Measurements from ENCODE around the gene TRAPPC3. TPM values are rescaled to one million over a fixed set of nuclear protein-coding genes. Genes with fewer than 3 reads are reported as not detected.

The TRAPPC3 gene
- total RNA-seq, 1 donor from 2014 or later = 52.1 TPM

GRCh38 chr1:36115931-36116330, 33.4 kb downstream of the TRAPPC3 start:
- no peaks in the 10 kb centered on the region for H3K9me3 ChIP-seq
- no peaks in the 10 kb centered on the region for H3K27me3 ChIP-seq
- peak overlapping the region; percentile 68 for H3K27ac ChIP-seq
- intact Hi-C loops (cut with DNase I) = no loop called here
- no peak for TF ChIP-seq POLR2AphosphoS5 (IDR thresholded peaks at IDR 0.05; ENCODE audit: insufficient read depth in 1 of 2, low read depth in 1 of 2)
- no peak for DNase-seq (ENCODE audit: extremely low spot score in 2 of 2)
- peaks cover 17% of the 10 kb centered on the region for H3K4me1 ChIP-seq
- no peak overlapping the region for H3K4me3 ChIP-seq
- H3K36me3 ChIP-seq = no peaks in the 10 kb centered on the region

DNA sequence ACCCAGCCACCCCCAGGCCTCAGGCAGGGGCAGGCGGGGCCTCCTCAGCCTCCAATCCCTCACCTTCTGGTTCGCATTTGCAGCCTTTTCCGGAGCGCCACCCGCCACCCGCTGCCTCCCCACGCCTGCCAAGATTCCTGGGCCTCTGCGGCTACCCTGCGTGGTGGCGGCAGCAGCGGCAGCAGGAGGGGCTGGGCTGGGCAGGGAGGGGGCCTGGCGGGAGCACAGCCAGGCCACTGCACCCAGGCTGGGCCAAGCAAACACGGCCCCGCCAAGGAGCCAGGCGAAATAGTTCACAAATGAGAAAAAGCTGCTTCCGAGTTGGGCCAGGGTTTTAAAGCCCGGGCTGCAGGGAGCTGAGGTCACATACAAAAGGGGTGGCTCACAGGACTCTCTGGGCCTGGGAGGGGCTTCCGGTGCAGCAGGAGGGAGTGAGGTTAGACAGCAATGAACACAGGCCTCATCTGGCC, 34.1 kb downstream of the TRAPPC3 start:
- H3K4me1 ChIP-seq = peaks cover 17% of the 10 kb centered on the region
- peak overlapping the region; percentile 68 for H3K27ac ChIP-seq
- no peaks in the 10 kb centered on the region for H3K9me3 ChIP-seq
- intact Hi-C loops (cut with DNase I) = no loop called here
- no peaks in the 10 kb centered on the region for H3K27me3 ChIP-seq
- no peak for TF ChIP-seq CTCF (IDR thresholded peaks at IDR 0.05)
- TF ChIP-seq POLR2AphosphoS5 (IDR thresholded peaks at IDR 0.05; ENCODE audit: insufficient read depth in 1 of 2, low read depth in 1 of 2) = peak in 1 of 2 donors; percentile 48
- TF ChIP-seq POLR2A (IDR thresholded peaks at IDR 0.05) = no peak
- no peaks in the 10 kb centered on the region for H3K36me3 ChIP-seq
- DNase-seq (ENCODE audit: extremely low spot score in 2 of 2) = no peak
- no peak overlapping the region for H3K4me3 ChIP-seq

DNA sequence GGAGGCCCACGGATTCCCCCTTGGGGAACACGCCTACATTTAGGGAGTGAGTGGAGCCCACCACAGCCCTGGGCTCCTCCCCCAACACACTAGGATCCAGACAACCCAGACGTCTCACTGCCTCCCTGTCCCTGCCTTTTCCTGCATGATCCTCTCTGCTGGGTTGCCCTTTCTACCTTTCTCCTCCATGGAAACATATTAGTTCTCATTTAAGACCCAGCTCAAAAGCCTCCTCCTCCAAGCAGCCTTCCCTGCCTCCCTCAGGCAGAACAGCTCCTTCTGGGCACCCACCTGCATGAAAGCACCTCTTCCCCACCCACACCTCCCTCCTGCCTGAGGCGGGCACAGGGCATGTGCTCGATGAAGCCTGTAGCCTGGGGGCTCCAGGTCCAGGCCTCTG, 34.9 kb downstream of the TRAPPC3 start:
- Histone ChIP-seq H3K27me3 (no peaks in the 10 kb centered on the region), H3K4me3 (no peak overlapping the region), H3K4me1 (peaks cover 19% of the 10 kb centered on the region), H3K9me3 (no peaks in the 10 kb centered on the region), H3K36me3 (no peaks in the 10 kb centered on the region), H3K27ac (peak overlapping the region; percentile 68)
- TF ChIP-seq POLR2A (IDR thresholded peaks at IDR 0.05) (no peak), POLR2AphosphoS5 (IDR thresholded peaks at IDR 0.05; ENCODE audit: insufficient read depth in 1 of 2, low read depth in 1 of 2) (no peak), CTCF (IDR thresholded peaks at IDR 0.05) (no peak)
- no peak for DNase-seq (ENCODE audit: extremely low spot score in 2 of 2)
- intact Hi-C loops (cut with DNase I) = no loop called here

DNA sequence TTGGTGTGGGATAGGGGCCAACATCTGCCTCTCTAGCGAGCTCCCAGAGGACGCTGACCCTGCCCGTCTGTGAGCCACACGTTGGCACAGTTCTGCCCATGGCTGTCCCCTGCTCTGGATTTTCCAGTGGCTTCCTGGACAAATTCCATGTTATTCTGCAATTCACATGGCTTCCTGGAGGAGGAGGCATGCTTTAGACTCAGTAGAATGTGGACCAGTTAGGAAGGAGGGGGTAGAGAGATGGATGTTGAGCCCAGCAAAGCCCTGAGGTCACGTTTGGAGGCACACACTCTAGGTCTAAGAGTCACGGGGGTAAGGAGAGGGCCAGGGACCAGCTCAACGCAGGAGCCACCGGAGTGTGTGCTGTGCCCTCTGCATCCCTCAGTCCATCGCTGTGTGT, 36.5 kb downstream of the TRAPPC3 start:
- H3K36me3 ChIP-seq = no peaks in the 10 kb centered on the region
- no peak for DNase-seq (ENCODE audit: extremely low spot score in 2 of 2)
- H3K4me3 ChIP-seq = no peak overlapping the region
- peaks cover 34% of the 10 kb centered on the region for H3K4me1 ChIP-seq
- H3K27ac ChIP-seq = no peak overlapping the region
- TF ChIP-seq POLR2A (IDR thresholded peaks at IDR 0.05) = no peak
- TF ChIP-seq POLR2AphosphoS5 (IDR thresholded peaks at IDR 0.05; ENCODE audit: insufficient read depth in 1 of 2, low read depth in 1 of 2) = no peak
- no peak for TF ChIP-seq CTCF (IDR thresholded peaks at IDR 0.05)
- no peaks in the 10 kb centered on the region for H3K9me3 ChIP-seq
- no peaks in the 10 kb centered on the region for H3K27me3 ChIP-seq
- intact Hi-C loops (cut with DNase I) = no loop called here

GRCh38 chr1:36111151-36111550, 38.1 kb downstream of the TRAPPC3 start:
- no peak for DNase-seq (ENCODE audit: extremely low spot score in 2 of 2)
- Histone ChIP-seq H3K9me3 (no peaks in the 10 kb centered on the region), H3K4me1 (peaks cover 27% of the 10 kb centered on the region), H3K27ac (no peak overlapping the region), H3K4me3 (no peak overlapping the region), H3K36me3 (no peaks in the 10 kb centered on the region), H3K27me3 (no peaks in the 10 kb centered on the region)
- TF ChIP-seq CTCF (IDR thresholded peaks at IDR 0.05) (no peak), POLR2A (IDR thresholded peaks at IDR 0.05) (no peak), POLR2AphosphoS5 (IDR thresholded peaks at IDR 0.05; ENCODE audit: insufficient read depth in 1 of 2, low read depth in 1 of 2) (no peak)
- intact Hi-C loops (cut with DNase I) = no loop called here

Measured in vagina (tissue), 2 donors.